GM21576 (cell line): ENCODE data around the gene IER5L.
"Not testable (repeated sequence)": the region's sequence is repeated elsewhere in the genome, so short reads cannot be mapped to it uniquely, and the experiment has no call there.

Experiments used
- ATAC-seq: cut with Tn5 transposase; IDR thresholded peaks from one replicate; pipeline ENCODE4 v1.9.1; 2021; ENCODE audit warnings: mild to moderate bottlenecking, moderate library complexity; ENCODE audit not compliant: unreplicated experiment

The IER5L gene

DNA sequence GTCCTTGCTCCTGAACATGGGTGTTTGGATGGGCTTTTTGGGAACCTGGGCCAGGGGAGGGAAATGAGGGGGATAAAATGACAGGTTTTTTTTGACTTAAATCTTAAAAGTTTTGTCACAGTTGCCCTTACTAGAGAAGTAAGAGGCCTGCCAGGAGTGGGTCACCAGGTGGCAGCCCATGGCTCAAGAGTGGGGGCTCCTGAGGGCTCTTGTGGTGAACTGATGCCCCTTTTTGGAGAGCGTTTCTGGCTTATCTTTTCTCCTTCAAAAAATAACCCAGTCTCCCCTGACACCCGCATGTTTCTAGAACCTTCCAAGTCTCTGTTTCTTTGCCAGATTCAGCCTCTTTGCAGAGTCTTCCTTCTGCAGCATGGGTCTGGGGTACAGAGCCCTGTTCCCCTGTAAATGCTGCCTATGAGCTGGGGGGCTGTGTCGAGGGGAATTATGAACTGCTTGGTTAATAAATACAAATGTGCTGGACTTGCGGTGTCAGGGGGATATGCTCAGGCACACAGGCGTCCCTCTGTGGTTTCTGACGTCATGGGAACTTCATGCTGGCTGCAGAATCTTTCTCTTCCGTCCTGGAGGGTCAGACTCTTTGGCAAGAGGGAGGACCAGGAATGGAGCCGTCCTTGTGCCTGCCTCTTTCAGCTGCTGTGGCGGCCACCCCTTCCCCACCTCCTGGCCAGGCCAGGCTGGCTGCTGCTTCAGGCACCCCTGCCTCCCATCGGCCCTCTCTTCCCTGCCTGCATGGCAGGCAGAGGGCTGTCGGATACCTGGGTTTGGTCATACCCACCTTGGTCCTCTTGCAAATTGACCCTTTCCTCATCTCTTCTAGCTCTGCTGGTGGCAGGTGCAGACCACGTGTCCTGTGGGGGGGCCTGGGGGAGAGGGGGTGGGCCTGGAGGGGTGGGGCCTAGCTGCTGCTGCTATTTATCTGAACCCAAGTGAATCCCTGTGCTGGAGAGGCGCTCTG, 36.7 kb downstream of the IER5L start:
- ATAC-seq: no peak

DNA sequence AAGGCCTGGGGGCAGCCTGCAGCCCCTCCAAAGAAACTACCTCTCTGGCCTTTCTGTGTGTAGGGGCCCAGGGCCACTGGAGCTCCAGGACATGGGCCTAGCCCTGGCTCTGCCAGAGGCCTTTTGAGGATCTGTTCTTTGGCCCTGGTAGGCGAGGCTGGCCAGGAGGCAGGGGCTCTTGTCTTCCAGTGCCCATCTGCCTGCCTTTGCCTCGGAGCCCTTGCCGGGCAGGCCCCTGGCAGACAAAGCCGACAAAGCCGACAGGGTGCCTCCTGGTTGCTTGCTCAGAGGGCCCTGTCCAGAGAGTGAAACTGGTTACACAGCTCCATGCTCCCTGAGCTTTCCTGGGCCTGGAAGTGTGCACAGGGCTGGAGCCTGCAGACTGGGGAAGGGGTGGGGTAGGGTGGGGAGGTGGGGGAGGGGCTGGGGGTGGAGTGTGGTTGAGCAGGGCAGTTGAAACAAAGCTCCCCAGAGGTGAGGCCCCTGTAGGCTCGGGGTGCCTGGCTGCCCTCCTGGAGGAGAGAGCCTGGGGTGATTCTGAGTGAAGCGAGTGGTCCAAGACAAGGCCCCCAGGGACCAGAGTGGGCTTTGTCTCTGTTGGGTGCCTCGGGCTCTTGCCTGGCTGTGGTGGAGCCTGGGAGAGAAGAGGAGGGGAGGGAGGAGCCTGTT, 37.5 kb downstream of the IER5L start:
- ATAC-seq: peak; percentile 12

DNA sequence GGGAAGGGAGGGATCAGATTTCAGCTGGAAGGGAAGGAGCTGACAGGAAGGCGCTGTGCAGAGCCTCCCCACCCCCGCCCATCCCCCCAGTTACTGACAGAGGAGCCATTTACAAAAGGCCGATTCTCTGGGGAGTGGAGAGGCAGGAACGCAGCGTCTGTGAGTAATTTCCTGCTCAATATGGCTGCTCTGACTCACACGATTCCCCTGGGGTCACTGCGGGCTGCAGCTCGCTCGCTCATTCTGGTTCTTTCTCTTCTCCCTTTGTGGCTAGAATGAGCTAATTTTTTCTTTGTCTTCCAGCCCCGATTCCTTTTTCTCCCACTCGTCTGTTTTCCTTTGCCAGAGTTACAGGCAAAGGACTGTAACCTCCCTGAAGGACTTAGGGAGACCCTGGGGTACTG, 38.1 kb downstream of the IER5L start:
- peak; percentile 57 for ATAC-seq

DNA sequence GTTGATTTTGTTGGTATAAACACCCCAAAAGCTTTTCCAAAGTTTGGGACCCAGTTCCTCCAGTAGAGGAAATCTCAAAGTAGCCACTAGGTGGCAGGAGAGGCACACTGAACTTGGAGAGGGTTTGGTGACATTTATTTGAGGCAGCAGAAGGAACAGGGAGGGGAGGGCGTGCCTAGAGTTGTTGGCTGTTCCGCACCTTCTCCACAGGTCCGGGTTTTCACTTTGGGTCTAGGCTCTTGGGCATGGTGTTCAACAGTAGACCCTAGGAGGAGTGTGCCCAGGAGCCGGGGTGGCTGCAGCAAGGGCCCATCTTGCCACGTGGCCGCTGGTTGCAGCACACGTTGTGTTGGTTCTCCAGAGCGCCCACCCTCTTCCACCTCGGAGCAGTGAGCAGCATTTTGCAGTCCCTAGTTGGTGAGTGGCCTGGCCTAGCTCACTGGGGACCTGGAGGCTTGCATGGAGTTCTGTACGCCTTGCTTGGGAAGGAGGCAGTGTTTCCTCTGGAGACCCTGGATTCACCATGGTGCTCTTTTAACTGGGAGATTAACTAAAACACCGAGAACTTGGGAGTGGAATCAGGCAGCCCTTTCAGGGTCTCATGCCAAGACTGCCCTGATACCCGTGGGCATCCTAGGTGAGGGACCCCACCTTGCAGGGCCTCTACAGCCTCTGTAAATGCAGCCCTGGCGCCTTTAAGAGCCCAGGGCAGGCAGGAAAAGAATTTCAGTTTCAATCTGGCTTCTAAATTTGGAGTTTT, 38.6 kb downstream of the IER5L start:
- peak; percentile 14 for ATAC-seq

DNA sequence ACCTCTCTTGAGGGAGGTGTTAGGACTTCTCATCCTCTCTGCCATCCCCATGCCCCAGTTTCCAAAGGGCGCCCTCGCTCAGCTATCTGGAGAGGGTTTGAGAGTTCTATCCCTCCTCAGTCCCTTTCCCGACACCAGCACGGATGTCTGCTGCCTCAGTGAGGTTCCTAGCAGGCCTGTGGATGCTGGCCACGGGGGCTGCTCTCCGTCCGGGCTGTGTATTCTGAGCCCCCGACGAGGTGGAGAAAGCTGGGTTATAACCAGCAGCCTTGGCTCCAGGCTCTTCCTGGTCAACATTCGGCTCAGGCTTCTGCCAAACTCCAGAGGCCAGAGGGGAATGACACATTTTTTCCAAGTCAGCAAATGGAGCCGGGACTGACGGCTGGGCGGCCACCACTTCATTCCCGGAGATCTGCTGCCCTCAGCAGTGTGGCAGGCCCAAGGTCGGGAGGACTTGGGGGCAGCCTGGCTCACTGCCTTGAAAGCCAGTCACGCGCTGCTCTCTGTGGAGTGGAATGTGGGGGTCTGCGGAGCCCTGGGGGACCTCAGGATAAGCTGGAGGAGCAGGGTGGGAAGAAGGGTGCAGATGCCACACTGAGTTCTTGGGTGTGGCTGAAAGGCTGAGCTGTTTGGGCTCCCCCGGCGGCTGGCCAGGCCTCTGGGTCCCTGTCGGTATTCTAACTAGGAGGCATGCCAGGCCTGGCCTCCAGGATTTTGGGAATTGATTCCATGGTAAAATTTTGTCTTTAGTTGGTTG, 39.4 kb downstream of the IER5L start:
- no peak for ATAC-seq

DNA sequence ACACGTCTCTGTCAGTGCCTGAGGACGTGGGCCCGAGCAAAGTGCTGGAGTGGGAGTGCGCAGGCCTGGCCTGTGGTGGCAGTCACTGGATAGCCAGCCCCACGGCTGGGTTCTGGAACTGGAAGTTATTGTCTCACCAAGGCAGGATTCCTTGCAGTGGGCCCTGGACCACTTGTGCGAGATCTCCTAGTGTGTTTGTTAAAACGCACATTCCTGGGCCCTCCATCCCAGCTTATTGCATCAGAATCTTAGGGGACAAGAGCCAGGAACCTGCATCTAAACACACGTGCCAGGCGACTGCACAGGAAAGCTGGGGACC, 40.0 kb downstream of the IER5L start:
- ATAC-seq: no peak

DNA sequence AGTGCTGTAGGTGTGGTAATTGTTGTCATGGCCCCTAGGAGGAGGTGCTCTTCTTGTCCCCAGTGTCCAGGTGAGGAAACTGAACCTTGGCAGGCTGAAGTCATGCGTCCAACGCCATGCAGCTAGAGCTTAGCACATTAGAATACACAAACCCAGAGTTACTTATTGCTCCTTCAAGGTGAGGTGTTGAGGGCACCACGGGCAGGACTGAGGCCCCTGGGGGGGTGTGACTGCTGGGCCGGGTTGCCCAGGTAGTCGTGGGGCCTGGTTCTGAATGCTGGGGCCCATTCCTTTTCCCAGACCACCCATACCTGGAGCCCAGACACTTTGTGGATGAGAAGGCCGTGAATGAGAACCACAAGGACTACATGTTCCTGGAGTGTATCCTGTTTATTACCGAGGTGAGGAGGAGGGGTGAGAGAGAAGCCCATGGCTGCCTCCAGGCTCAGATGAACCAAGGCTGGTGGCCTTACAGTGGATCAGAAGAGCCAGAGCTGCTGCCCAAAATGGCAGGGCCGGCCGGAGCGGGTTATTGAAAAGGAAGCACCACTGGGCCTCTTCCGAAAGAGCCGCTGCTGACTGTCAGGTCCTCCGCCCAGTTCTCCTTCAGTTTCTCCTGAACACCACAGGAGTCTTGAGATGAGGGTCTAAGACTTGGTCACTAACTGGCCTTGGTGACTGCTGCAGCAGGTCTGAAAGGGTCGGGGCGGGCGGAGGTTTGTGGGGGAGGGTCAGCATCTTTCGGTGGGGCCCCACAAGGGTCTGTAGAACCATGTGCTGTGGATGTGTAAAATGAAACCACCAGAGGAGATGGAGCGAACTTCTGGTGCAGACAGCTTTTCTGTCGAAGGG, 40.5 kb downstream of the IER5L start:
- no peak for ATAC-seq

DNA sequence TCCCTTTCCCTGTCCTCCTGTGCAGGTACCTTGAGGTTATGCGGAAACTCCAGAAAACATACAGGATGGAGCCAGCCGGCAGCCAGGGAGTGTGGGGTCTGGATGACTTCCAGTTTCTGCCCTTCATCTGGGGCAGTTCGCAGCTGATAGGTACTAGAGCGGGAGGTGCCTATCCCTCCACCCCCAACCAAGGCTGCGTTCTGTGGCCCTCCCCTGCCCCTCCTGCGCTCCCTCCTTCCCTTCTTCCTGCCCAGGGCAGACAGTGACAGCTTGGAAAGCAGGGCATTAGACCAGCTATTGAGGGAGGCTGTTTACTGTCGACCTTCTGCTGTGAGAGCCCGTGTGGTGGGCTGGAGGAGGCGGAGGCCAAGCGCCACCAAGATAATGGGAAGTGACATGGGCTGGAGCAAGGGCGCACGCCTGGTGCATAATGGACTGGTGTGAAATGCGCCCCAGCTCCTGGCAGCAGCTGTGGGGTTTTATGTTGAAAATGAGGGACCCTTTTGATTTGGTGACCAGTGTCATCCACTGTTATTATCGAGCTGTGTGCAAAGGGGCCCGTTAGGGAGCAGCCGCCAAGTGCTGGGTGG, 41.5 kb downstream of the IER5L start:
- no peak for ATAC-seq

DNA sequence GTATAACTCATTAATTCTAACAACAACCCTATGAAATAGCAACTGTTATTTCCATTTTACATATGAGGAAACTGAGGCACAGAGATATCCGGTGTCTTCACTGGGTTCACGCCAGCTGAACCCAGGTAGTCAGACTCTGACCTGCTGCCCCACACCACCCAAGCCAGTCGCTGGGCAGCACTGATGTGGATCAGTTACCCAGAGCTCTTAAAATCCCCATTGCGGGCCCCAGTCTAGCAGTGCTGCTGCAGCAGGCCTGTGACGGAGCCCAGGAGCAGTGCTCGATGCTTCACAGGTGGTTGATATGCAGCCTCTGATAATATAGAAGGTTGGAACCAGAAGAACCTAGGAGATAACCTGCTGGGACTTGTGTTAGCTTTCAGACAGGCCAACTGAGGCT, 42.6 kb downstream of the IER5L start:
- ATAC-seq: no peak

DNA sequence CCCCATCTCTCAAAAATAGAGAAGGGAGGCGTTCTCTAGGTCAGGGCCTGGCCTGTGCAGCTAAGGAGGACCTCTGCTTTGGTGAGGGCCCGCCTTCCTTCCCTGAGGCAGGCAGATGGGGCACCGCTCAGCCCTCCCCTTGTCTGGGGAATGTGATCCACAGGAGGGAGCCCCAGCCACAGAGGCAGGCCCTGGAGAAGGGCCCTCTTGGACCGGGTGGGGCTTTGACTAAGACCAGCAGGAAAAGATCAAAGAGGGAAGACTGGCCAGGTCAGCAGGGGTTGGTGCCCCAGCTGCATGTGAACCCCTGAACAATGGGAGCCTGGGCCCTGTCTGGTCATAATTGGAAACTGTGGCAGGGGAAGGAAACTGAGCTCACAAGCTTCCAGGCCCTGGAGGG, 45.0 kb downstream of the IER5L start:
- ATAC-seq: no peak

DNA sequence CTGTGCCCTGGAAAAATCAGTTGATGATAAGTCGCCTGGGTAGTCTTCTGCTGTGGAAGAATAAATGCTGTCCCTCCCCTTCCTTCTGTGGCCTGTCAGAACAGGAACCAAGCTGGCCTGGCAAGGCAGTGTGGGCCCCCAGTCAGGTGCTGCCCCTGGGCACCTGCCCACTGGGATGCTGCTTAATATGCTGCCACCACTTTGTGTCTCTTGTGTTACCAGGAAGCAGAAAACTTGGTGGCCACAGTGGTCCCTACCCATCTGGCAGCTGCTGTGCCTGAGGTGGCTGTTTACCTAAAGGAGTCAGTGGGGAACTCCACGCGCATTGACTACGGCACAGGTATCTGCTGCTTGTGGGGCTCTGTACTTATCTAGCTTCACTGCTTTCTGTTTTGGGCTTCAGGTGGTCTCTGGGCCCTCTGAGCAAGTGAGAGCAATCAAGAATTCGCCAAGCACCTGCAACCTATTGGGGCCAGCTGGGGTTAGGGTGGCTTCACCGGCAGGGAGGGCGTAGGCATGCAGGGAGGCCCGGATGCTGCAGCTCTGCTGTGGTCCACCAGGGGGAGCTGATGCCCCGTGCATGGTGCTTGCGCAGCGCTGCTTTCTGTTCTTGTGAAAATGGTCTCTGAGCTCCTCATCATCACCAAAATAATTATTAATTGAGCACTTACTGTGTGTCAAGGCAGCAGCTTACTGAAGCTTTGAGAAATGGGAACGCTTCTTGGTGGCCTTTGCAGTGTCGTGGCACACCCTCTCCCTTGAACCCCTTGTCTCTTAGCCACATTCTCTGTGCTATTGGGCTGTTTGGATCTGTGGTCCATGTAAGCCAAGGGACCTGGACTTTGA, 46.5 kb downstream of the IER5L start:
- ATAC-seq: no peak

DNA sequence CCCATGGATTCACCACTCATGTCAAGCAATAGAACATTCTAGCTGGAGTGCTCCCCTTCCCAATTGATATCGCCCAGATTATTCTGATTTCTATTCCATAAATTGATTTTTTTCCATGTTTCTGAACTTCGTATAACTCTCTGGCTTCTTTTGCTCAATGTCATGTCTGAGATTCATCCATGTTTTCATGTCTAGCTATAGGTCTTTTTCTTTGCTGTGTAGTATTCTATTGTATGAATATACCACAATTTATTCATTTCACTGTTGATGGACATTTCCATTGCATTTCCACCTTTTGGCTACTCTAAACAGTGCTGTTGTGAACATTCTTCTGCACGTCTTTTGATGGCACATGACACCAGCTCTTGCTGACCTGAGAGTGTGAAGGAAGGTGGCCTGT, 47.3 kb downstream of the IER5L start:
- no peak for ATAC-seq

DNA sequence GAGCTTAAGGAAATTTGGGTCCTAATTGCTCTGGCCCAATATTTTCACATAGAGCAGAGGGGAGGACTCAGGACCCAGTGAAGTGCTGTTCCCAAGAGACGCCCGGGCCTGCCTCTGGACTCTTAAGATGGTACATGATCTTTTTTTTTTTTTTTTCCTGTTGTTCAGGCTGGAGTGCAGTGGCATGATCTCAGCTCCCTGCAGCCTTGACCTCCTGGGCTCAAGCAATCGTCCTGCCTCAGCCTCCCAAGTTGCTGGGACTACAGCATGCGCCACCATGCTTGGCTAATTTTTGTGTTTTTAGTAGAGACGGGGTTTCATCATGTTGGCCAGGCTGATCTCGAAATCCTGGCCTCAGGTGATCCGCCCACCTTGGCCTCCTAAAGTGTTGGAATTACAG, 47.8 kb downstream of the IER5L start:
- ATAC-seq: not testable (repeated sequence)

DNA sequence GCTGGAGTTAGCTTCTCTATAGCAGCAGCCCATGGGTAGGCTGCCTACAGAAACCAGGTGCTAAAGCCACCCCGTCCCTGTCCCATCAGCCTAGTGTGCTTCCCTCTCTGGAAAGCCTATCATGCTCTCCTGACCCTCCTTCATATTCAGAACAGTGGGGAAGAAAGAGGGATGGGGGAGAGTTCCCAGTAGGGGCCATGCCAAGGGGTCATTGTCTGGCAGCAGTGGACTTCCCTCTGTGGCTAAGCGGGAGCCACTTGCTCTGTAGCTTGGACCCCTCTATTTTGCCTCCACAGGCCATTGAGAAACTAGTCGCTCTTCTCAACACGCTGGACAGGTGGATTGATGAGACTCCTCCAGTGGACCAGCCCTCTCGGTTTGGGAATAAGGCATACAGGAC, 49.4 kb downstream of the IER5L start:
- ATAC-seq: no peak

DNA sequence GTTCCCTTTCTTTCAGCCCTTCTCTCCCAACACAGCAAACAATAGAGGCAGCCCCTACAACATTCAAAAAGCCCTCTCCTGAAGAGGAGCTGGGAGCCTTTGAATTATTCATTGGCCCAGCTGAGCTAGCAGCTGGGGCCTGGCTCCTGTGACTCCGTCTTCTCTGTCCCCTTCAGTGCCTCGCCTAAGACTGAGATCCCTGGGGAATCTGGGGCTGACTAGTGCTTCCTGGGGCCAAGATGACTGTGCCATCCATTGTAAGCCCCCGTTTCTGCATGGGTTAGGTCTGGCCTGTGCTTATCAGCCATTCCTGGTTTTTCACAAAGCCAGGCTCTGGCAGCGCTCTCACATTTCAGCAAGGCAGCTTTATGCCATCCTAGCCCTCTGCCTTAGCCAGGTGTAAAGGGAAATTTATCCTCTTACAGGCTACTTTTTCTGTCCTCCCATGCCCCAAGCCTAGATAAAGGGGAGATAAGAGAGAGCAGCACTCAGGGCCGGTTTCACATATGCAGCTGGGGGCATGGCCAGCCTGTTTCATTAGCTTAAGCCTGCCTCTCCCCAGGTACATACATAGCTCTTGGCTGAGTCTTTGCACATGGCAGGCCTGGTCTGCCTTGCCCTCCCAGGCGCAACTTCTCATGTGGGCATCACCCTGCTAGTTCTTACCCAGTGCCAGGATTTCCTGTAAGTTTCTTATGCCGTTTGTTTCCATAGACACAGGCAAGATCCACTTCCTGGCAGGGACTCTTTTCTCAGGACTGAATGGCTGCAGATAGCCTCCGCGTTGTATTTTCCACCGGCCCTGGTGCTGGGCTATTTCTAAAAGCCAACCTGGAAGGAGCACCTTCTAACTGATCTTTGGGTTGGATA, 51.1 kb downstream of the IER5L start:
- ATAC-seq: no peak
